HG03064 (cell line): ENCODE measurements around the gene WDFY1.

Experiments used
- ATAC-seq: cut with Tn5 transposase; IDR thresholded peaks from one replicate; pipeline ENCODE4 v1.9.1; 2021; ENCODE audit warnings: low read depth; ENCODE audit not compliant: unreplicated experiment

WDFY1 gene

DNA sequence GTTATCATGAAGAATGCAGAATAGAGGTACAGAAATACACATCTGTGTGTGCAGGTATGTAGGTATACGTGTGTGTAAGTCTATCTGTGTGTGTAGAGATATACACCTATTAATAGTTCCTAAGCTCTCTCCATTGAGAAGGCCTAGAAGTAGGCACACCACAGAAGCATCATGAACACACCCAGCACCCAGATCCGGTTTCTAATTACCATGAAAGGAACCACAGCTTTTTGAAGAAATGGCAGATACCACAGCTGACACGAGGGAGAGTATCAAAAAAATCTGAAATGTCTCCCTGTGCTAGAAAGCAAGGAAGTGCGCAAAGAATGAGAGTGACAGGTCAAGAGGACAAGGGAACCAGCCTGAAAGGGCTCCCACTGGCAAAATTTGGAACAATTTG is 80.0 kb downstream of the WDFY1 start:
- no peak for ATAC-seq

DNA sequence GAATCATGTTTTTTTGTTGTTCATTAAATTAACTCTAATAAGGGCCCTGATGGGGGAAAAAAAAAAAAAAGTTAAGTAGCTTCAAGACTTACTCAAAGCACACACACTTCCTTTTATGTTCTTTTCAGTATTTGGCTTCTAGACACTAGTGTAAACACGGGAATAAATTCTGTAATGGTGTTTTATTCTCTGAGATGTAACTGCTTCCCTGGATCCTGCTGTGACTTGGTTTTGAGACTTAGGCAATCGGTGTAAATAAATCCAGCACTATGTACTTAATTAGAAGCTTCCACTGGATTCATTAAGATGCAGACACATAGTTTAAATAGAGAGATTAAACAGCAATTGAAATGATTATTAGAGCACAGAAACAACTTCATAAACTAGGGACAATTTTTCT is 81.6 kb downstream of the WDFY1 start:
- ATAC-seq, result no peak

DNA sequence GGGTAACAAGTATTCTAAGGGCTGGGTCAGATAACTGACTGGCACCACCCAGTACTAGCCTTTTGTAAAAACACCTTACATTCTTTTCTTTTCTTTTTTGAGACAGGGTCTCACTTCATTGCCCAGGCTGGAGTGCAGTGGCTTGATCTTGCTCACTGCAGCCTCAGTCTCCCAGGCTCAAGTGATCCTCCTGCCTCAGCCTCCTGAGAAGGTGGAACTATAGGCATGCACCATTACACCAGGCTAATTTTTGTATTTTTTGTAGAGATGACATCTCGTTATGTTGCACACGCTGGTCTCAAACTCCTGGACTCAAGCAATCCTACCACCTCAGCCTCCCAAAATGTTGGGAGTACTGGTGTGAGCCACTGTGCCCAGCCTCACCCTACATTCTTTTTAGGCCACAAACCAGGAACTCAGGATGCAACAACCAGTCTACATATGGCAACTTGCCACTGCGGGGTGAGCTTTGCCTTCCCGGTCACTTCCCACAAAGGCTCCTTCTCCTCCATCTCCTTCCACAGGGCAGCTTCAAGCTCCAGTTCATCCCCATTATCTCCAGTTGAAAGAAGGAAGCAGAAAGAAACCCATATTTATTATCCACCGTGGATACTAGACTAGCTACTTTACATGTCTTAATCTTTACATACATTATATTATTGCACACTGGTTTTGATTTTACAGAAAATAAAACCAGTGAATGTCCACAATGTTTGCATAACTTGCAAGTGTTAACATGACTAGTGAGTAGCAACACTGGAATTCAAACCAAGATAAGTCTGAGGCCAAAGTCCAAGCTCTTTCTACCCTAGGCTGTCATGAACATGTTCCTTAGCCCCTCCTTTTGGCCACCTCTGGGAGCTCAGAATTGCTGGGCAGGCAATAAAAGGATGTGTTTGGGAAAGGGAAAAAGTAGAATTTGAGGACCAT is 84.1 kb downstream of the WDFY1 start:
- no peak for ATAC-seq

GRCh38 chr2:223859070-223859469 is 86.1 kb downstream of the WDFY1 start:
- no peak for ATAC-seq

GRCh38 chr2:223856584-223856983 is 88.6 kb downstream of the WDFY1 start:
- ATAC-seq, result no peak

- ATAC-seq, result no peak
These were observed 89.1 kb downstream of the WDFY1 start for GRCh38 chr2:223856021-223856420.

- ATAC-seq, result no peak
These were observed 89.7 kb downstream of the WDFY1 start for GRCh38 chr2:223855426-223855825.

DNA sequence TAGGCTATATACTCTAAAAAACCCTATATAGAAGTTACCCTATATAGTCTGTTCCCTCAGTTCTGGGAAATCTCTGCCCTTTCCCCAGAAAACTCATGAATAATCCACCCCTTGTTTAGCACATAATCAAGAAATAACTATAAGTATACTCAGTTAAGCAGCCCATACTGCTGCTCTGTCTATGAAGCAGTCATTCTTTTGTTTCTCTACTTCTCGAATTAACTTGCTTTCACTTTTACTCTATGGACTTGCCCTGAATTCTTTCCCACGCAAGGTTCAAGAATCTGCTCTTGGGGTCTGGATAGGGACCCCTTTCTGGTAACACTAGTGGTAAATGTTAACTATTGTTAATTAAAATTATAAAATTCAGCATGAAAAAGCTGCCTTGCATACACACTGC is 90.4 kb downstream of the WDFY1 start:
- peak; percentile 55 for ATAC-seq

GRCh38 chr2:223853425-223853837 is 91.7 kb downstream of the WDFY1 start:
- ATAC-seq, result no peak

DNA sequence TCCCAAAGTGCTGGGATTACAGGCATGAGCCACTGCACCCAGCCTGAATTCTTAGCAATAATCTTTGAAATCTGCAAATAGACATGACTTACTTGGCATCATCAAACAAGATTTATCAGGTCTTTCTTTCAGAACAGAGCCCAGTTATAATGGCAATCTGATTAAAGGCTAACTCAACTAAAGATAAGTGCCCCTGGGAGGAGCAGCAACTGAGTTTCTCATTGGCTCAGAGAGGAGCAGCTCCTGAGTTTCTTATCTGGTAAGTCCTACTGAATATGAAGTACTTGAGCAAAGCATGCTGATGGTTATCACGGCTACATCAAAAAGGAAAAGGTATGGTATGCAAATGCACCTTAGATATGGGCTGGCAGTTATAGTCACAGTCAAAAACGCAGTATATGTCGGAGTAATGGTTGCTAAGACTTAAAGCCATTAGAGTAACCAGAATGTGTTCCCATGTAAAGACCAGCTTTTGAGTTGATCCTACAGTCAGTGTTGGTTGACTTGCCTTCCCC is 92.8 kb downstream of the WDFY1 start:
- no peak for ATAC-seq

GRCh38 chr2:223847410-223847809 is 97.7 kb downstream of the WDFY1 start:
- ATAC-seq, result no peak

- no peak for ATAC-seq
These were observed 98.6 kb downstream of the WDFY1 start for GRCh38 chr2:223846515-223846914.

GRCh38 chr2:223841436-223842190 is 103.5 kb downstream of the WDFY1 start:
- no peak for ATAC-seq

GRCh38 chr2:223837287-223838061 is 107.7 kb downstream of the WDFY1 start, which contains the start of gene AP1S3:
Gene AP1S3 (minus strand): TSS chr2:223837582. CDS start chr2:223837450, 132 bp downstream.
- ATAC-seq, result peak; percentile 68

GRCh38 chr2:223835701-223836532 is 109.2 kb downstream of the WDFY1 start:
- ATAC-seq, result peak; percentile 58

DNA sequence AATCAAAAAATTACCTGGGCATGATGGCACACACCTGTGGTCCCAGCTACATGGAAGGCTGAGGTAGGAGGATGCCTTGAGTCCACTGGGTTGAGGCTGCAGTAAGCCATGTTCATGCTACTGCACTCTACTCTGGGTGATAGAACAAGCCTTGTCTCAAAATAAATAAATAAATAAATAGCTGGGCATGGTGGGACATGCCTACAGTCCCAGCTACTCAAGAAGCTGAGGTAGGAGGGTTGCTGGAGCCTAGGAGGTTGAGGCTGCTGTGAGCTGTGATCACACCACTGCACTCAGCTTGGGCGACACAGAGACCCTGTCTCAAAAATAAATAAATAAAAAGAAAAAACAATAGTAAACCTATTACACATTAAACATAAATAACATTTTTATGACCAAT is 110.7 kb downstream of the WDFY1 start:
- no peak for ATAC-seq

- ATAC-seq, result no peak
These were observed 112.8 kb downstream of the WDFY1 start for GRCh38 chr2:223832241-223832903.

DNA sequence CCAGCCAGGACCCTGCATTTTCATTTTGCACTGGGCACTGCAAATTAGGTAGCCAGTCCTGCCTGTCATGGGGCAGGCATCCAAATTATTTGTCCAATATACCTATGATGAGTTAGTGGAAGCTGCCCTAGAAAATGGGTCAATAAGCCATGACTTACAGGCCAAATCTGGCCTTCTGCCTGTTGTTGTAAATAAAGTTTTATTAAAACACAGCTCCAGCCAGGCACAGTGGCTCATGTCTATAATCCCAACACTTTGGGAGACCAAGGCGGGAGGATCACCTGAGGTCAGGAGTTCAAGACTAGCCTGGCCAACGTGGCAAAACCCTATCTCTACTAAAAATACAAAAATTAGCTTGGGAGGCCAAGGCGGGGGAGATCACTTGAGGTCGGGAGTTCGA is 116.0 kb downstream of the WDFY1 start:
- no peak for ATAC-seq

DNA sequence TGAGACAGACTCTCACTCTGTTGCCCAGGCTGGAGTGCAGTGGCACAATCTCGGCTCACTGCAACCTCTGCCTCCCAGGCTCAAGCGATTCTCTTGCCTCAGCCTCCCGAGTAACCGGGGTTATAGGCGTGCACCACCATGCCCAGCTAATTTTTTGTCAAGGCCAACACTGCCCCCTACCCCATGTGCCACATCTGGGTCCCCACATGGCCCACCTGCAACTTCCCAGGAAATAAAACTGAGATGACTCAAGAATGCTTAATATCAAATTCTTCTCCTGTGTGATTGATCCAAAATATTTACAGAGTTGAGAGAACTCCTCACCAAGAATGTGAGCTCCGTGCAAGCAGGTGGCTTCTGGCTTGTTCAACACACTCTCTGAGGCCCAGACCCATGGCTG is 116.8 kb downstream of the WDFY1 start:
- ATAC-seq, result no peak
